ENCODE results near the gene SHOC2.
"Not testable (repeated sequence)": the region's sequence is repeated elsewhere in the genome, so short reads cannot be mapped to it uniquely, and the experiment has no call there.

The SHOC2 gene

GRCh38 chr10:110901954-110902819, 17.2 kb upstream of the SHOC2 start:
- in situ Hi-C loops (cut with HindIII; ENCODE audit: low sequenced_read_pairs) = no loop called here

- in situ Hi-C loops (cut with HindIII; ENCODE audit: low sequenced_read_pairs) = no loop called here
Measured at GRCh38 chr10:110903280-110904278, 15.8 kb upstream of the SHOC2 start.

- in situ Hi-C loops (cut with HindIII; ENCODE audit: low sequenced_read_pairs) = no loop called here
Measured at GRCh38 chr10:110910138-110910537, 9.3 kb upstream of the SHOC2 start.

- in situ Hi-C loops (cut with HindIII; ENCODE audit: low sequenced_read_pairs) = no loop called here
Measured at GRCh38 chr10:110912374-110912773, 7.0 kb upstream of the SHOC2 start.

GRCh38 chr10:110914431-110914830, 5.0 kb upstream of the SHOC2 start:
- in situ Hi-C loops (cut with HindIII; ENCODE audit: low sequenced_read_pairs) = no loop called here

- in situ Hi-C loops (cut with HindIII; ENCODE audit: low sequenced_read_pairs) = no loop called here
Measured at GRCh38 chr10:110915035-110915434, 4.4 kb upstream of the SHOC2 start.

GRCh38 chr10:110915600-110915999, 3.8 kb upstream of the SHOC2 start:
- in situ Hi-C loops (cut with HindIII; ENCODE audit: low sequenced_read_pairs) = not testable (repeated sequence)

- in situ Hi-C loops (cut with HindIII; ENCODE audit: low sequenced_read_pairs) = no loop called here
Measured at GRCh38 chr10:110916554-110917346, 2.7 kb upstream of the SHOC2 start.

GRCh38 chr10:110918269-110918642, 1.1 kb upstream of the SHOC2 start:
- in situ Hi-C loops (cut with HindIII; ENCODE audit: low sequenced_read_pairs) = no loop called here

- in situ Hi-C loops (cut with HindIII; ENCODE audit: low sequenced_read_pairs) = no loop called here
Measured at GRCh38 chr10:110918643-110919348, 608 bp upstream of the SHOC2 start, which contains the start of gene BBIP1. Gene BBIP1 (minus strand): TSS chr10:110919180. CDS start chr10:110918157, 1,023 bp downstream.

GRCh38 chr10:110919971-110920881, 822 bp downstream of the SHOC2 start:
- in situ Hi-C loops (cut with HindIII; ENCODE audit: low sequenced_read_pairs) = no loop called here

GRCh38 chr10:110923856-110924493, 4.6 kb downstream of the SHOC2 start:
- in situ Hi-C loops (cut with HindIII; ENCODE audit: low sequenced_read_pairs) = no loop called here

GRCh38 chr10:110927461-110927860, 8.1 kb downstream of the SHOC2 start:
- in situ Hi-C loops (cut with HindIII; ENCODE audit: low sequenced_read_pairs) = no loop called here

GRCh38 chr10:110931769-110932381, 12.5 kb downstream of the SHOC2 start:
- in situ Hi-C loops (cut with HindIII; ENCODE audit: low sequenced_read_pairs) = no loop called here

- in situ Hi-C loops (cut with HindIII; ENCODE audit: low sequenced_read_pairs) = no loop called here
Measured at GRCh38 chr10:110932505-110933180, 13.2 kb downstream of the SHOC2 start.

GRCh38 chr10:110936757-110937156, 17.4 kb downstream of the SHOC2 start:
- in situ Hi-C loops (cut with HindIII; ENCODE audit: low sequenced_read_pairs) = no loop called here

GRCh38 chr10:110939419-110939818, 20.0 kb downstream of the SHOC2 start:
- in situ Hi-C loops (cut with HindIII; ENCODE audit: low sequenced_read_pairs) = no loop called here
